ENCODE measurements around the gene SHOX.

Gene SHOX

DNA sequence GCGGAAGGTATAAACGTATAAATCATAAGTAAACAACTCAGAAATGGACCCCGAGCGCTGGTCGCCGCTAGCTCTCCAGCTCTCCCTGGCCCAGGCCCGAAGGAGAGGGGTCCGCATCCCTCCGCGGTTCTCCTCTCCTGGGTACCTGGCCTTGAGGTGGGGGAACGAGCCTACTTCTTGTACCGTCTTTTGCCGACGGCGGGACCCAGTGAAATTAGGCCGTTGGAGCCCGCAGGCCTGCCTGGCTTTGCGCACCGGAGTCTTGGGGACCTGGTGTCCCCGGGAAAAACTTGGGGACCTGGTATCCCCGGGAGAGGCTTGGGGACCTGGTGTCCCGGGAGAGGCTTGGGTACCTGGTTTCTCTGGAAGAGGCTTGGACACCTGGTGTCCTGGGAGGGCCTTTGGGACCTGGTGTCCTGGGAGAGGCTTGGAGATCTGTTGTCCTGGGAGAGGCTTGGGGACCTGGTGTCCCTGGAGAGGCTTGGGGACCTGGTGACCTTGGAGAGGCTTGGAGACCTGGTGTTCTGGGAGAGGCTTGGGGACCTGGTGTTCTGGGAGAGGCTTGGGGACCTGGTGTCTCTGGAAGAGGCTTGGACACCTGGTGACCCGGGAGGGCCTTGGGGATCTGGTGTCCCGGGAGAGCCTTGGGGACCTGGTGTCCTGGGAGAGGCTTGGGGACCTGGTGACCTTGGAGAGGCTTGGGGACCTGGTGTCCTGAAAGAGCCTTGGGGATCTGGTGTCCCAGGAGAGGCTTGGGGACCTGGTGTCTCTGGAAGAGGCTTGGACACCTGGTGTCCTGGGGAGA lies 12.0 kb downstream of the SHOX start:
- H3K56ac ChIP-seq (ENCODE audit: low read length) = no peak overlapping the region
- H2BK5ac ChIP-seq (ENCODE audit: low read length) = no peak overlapping the region
- H3K36me3 ChIP-seq (ENCODE audit: control insufficient read depth, insufficient read depth, low read length) = no peaks in the 10 kb centered on the region
- H3K79me2 ChIP-seq (ENCODE audit: control insufficient read depth, insufficient read depth, low read length) = no peaks in the 10 kb centered on the region
- no peak overlapping the region for H3K18ac ChIP-seq (ENCODE audit: low read length)
- no peaks in the 10 kb centered on the region for H3K79me1 ChIP-seq (ENCODE audit: low read length)
- no CpG with 5 or more reads among the region's 24 CpGs for WGBS (ENCODE audit: extremely low coverage, insufficient coverage, low lambda C conversion rate)
- no peak for DNase-seq
- H3K23ac ChIP-seq (ENCODE audit: low read length) = no peak overlapping the region
- H2BK120ac ChIP-seq (ENCODE audit: low read depth, low read length) = no peak overlapping the region
- no peak overlapping the region for H3K9ac ChIP-seq (ENCODE audit: low read length)
- H2AK5ac ChIP-seq (ENCODE audit: low read length) = no peak overlapping the region
- no peak overlapping the region for H3K4me3 ChIP-seq (ENCODE audit: low read length)
- H4K5ac ChIP-seq (ENCODE audit: low read length) = no peak overlapping the region
- H3K27ac ChIP-seq (ENCODE audit: low read depth, low read length) = no peak overlapping the region
- H2BK15ac ChIP-seq (replicated peaks; ENCODE audit: low read depth) = no peak overlapping the region
- H3K4ac ChIP-seq (ENCODE audit: low read depth, low read length) = no peak overlapping the region
- no peak overlapping the region for H3K4me2 ChIP-seq (ENCODE audit: low read length)
- H3K4me1 ChIP-seq (ENCODE audit: control insufficient read depth, low read depth, low read length) = no peaks in the 10 kb centered on the region
- H3K27me3 ChIP-seq (ENCODE audit: insufficient read depth, low read length, poor library complexity) = peaks cover 80% of the 10 kb centered on the region
- no peak overlapping the region for H4K8ac ChIP-seq (ENCODE audit: low read depth, low read length)

DNA sequence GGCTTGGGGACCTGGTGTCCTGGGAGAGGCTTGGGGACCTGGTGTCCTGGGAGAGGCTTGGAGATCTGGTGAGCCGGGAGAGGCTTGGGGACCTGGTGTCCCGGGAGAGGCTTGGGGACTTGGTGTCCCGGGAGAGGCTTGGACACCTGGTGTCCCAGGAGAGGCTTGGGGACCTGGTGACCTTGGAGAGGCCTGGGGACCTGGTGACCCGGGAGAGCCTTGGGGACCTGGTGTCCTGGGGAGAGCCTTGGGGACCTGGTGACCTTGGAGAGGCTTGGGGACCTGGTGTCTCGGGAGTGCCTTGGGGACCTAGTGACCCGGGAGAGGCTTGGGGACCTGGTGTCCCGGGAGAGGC lies 12.6 kb downstream of the SHOX start:
- Histone ChIP-seq H3K4me1 (ENCODE audit: control insufficient read depth, low read depth, low read length) (no peaks in the 10 kb centered on the region), H4K8ac (ENCODE audit: low read depth, low read length) (no peak overlapping the region), H3K27me3 (ENCODE audit: insufficient read depth, low read length, poor library complexity) (peaks cover 75% of the 10 kb centered on the region), H3K4me2 (ENCODE audit: low read length) (no peak overlapping the region), H3K79me1 (ENCODE audit: low read length) (no peaks in the 10 kb centered on the region), H2BK120ac (ENCODE audit: low read depth, low read length) (no peak overlapping the region), H3K36me3 (ENCODE audit: control insufficient read depth, insufficient read depth, low read length) (no peaks in the 10 kb centered on the region), H3K9ac (ENCODE audit: low read length) (no peak overlapping the region), H3K56ac (ENCODE audit: low read length) (no peak overlapping the region), H3K79me2 (ENCODE audit: control insufficient read depth, insufficient read depth, low read length) (no peaks in the 10 kb centered on the region), H4K5ac (ENCODE audit: low read length) (no peak overlapping the region), H2BK15ac (replicated peaks; ENCODE audit: low read depth) (no peak overlapping the region), H2BK5ac (ENCODE audit: low read length) (no peak overlapping the region), H3K4ac (ENCODE audit: low read depth, low read length) (no peak overlapping the region), H3K23ac (ENCODE audit: low read length) (no peak overlapping the region), H2AK5ac (ENCODE audit: low read length) (no peak overlapping the region), H3K4me3 (ENCODE audit: low read length) (no peak overlapping the region), H3K27ac (ENCODE audit: low read depth, low read length) (no peak overlapping the region), H3K18ac (ENCODE audit: low read length) (no peak overlapping the region)
- DNase-seq = no peak
- no CpG with 5 or more reads among the region's 7 CpGs for WGBS (ENCODE audit: extremely low coverage, insufficient coverage, low lambda C conversion rate)

DNA sequence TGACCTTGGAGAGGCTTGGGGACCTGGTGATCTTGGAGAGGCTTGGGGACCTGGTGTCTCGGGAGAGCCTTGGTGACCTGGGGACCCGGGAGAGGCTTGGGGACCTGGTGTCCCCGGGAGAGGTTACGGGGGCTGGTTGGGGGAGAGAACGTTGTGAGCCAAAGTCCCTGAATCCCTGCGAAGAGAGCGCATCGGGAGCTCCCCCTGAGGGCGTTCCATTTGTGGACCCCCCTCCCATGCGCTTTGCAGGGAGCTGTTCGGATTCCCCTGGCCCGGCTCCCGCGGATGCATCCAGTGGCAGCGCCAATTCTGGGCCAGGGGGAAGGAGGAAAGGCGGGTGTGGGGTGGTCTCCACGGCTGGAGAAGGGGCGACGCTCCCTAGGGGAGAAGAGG lies 13.3 kb downstream of the SHOX start:
- Histone ChIP-seq H2BK15ac (replicated peaks; ENCODE audit: low read depth) (no peak overlapping the region), H3K4me2 (ENCODE audit: low read length) (no peak overlapping the region), H3K79me1 (ENCODE audit: low read length) (no peaks in the 10 kb centered on the region), H2BK120ac (ENCODE audit: low read depth, low read length) (no peak overlapping the region), H3K23ac (ENCODE audit: low read length) (no peak overlapping the region), H3K27ac (ENCODE audit: low read depth, low read length) (no peak overlapping the region), H3K56ac (ENCODE audit: low read length) (no peak overlapping the region), H3K79me2 (ENCODE audit: control insufficient read depth, insufficient read depth, low read length) (no peaks in the 10 kb centered on the region), H2AK5ac (ENCODE audit: low read length) (no peak overlapping the region), H2BK5ac (ENCODE audit: low read length) (no peak overlapping the region), H3K36me3 (ENCODE audit: control insufficient read depth, insufficient read depth, low read length) (no peaks in the 10 kb centered on the region), H3K18ac (ENCODE audit: low read length) (no peak overlapping the region), H3K4me1 (ENCODE audit: control insufficient read depth, low read depth, low read length) (no peaks in the 10 kb centered on the region), H3K4ac (ENCODE audit: low read depth, low read length) (no peak overlapping the region), H4K5ac (ENCODE audit: low read length) (no peak overlapping the region), H3K4me3 (ENCODE audit: low read length) (no peak overlapping the region), H4K8ac (ENCODE audit: low read depth, low read length) (no peak overlapping the region), H3K27me3 (ENCODE audit: insufficient read depth, low read length, poor library complexity) (peaks cover 68% of the 10 kb centered on the region), H3K9ac (ENCODE audit: low read length) (no peak overlapping the region)
- no CpG with 5 or more reads among the region's 19 CpGs for WGBS (ENCODE audit: extremely low coverage, insufficient coverage, low lambda C conversion rate)
- no peak for DNase-seq

DNA sequence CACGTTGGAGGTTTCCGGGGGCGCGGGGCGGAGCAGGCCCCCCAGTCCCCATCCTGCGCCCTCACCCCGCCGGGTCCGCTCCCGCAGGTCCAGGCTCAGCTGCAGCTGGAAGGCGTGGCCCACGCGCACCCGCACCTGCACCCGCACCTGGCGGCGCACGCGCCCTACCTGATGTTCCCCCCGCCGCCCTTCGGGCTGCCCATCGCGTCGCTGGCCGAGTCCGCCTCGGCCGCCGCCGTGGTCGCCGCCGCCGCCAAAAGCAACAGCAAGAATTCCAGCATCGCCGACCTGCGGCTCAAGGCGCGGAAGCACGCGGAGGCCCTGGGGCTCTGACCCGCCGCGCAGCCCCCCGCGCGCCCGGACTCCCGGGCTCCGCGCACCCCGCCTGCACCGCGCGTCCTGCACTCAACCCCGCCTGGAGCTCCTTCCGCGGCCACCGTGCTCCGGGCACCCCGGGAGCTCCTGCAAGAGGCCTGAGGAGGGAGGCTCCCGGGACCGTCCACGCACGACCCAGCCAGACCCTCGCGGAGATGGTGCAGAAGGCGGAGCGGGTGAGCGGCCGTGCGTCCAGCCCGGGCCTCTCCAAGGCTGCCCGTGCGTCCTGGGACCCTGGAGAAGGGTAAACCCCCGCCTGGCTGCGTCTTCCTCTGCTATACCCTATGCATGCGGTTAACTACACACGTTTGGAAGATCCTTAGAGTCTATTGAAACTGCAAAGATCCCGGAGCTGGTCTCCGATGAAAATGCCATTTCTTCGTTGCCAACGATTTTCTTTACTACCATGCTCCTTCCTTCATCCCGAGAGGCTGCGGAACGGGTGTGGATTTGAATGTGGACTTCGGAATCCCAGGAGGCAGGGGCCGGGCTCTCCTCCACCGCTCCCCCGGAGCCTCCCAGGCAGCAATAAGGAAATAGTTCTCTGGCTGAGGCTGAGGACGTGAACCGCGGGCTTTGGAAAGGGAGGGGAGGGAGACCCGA lies 14.0 kb downstream of the SHOX start:
- no peak overlapping the region for H3K4me3 ChIP-seq (ENCODE audit: low read length)
- no peak overlapping the region for H2BK5ac ChIP-seq (ENCODE audit: low read length)
- no CpG with 5 or more reads among the region's 95 CpGs for WGBS (ENCODE audit: extremely low coverage, insufficient coverage, low lambda C conversion rate)
- no peak overlapping the region for H3K9ac ChIP-seq (ENCODE audit: low read length)
- H4K8ac ChIP-seq (ENCODE audit: low read depth, low read length) = no peak overlapping the region
- H3K27ac ChIP-seq (ENCODE audit: low read depth, low read length) = no peak overlapping the region
- no peak overlapping the region for H2BK120ac ChIP-seq (ENCODE audit: low read depth, low read length)
- no peak overlapping the region for H3K4ac ChIP-seq (ENCODE audit: low read depth, low read length)
- H3K23ac ChIP-seq (ENCODE audit: low read length) = no peak overlapping the region
- no peaks in the 10 kb centered on the region for H3K79me1 ChIP-seq (ENCODE audit: low read length)
- H2AK5ac ChIP-seq (ENCODE audit: low read length) = no peak overlapping the region
- no peaks in the 10 kb centered on the region for H3K79me2 ChIP-seq (ENCODE audit: control insufficient read depth, insufficient read depth, low read length)
- H2BK15ac ChIP-seq (replicated peaks; ENCODE audit: low read depth) = no peak overlapping the region
- no peaks in the 10 kb centered on the region for H3K36me3 ChIP-seq (ENCODE audit: control insufficient read depth, insufficient read depth, low read length)
- H3K4me1 ChIP-seq (ENCODE audit: control insufficient read depth, low read depth, low read length) = no peaks in the 10 kb centered on the region
- no peak overlapping the region for H3K18ac ChIP-seq (ENCODE audit: low read length)
- peak; percentile 37 for DNase-seq
- no peak overlapping the region for H4K5ac ChIP-seq (ENCODE audit: low read length)
- H3K27me3 ChIP-seq (ENCODE audit: insufficient read depth, low read length, poor library complexity) = peaks cover 61% of the 10 kb centered on the region
- no peak overlapping the region for H3K56ac ChIP-seq (ENCODE audit: low read length)
- H3K4me2 ChIP-seq (ENCODE audit: low read length) = peak overlapping the region; percentile 22

DNA sequence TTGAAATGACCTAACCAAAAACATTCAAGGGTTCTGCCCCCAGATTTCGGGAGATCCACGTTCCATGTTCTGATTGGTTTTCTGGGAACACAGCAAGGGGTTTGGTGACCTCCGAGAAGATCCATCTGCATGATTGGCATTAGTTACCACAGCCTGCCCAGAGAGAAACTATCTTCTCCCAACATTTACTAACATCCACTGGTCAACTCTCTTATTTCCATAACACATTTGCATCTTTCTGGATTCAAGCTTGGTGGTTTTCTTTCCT lies 15.6 kb downstream of the SHOX start:
- Histone ChIP-seq H3K4me2 (ENCODE audit: low read length) (no peak overlapping the region), H2BK15ac (replicated peaks; ENCODE audit: low read depth) (no peak overlapping the region), H3K79me2 (ENCODE audit: control insufficient read depth, insufficient read depth, low read length) (no peaks in the 10 kb centered on the region), H4K5ac (ENCODE audit: low read length) (no peak overlapping the region), H2BK5ac (ENCODE audit: low read length) (no peak overlapping the region), H3K9ac (ENCODE audit: low read length) (no peak overlapping the region), H3K23ac (ENCODE audit: low read length) (no peak overlapping the region), H3K4me1 (ENCODE audit: control insufficient read depth, low read depth, low read length) (no peaks in the 10 kb centered on the region), H2AK5ac (ENCODE audit: low read length) (no peak overlapping the region), H3K79me1 (ENCODE audit: low read length) (no peaks in the 10 kb centered on the region), H3K4ac (ENCODE audit: low read depth, low read length) (no peak overlapping the region), H4K8ac (ENCODE audit: low read depth, low read length) (no peak overlapping the region), H3K18ac (ENCODE audit: low read length) (no peak overlapping the region), H3K56ac (ENCODE audit: low read length) (no peak overlapping the region), H3K27me3 (ENCODE audit: insufficient read depth, low read length, poor library complexity) (peaks cover 47% of the 10 kb centered on the region), H3K27ac (ENCODE audit: low read depth, low read length) (no peak overlapping the region), H3K36me3 (ENCODE audit: control insufficient read depth, insufficient read depth, low read length) (no peaks in the 10 kb centered on the region), H3K4me3 (ENCODE audit: low read length) (no peak overlapping the region), H2BK120ac (ENCODE audit: low read depth, low read length) (no peak overlapping the region)
- WGBS (ENCODE audit: extremely low coverage, insufficient coverage, low lambda C conversion rate) = no CpG with 5 or more reads among the region's 3 CpGs
- DNase-seq = no peak
